Activated CD4-positive, alpha-beta T cell treated with anti-CD3 and anti-CD28 coated beads, Interleukin-2, amount 10 ng/mL, durations not matched to agents 7 days and 5 days (primary cell): ENCODE data around the gene UVRAG. TPM values are rescaled to one million over a fixed set of nuclear protein-coding genes. Genes with fewer than 3 reads are reported as not detected.

Source experiments
- CTCF ChIA-PET: fragments of 350-600 bp; sonication (Branson Sonifier 250); formaldehyde crosslinking; loops from one replicate; lab custom pipeline; 2021; ENCODE audit warnings: antibody characterized with exemption; lab: Charles Lee
- POLR2A ChIA-PET: fragments of 350-600 bp; sonication (Branson Sonifier 250); formaldehyde crosslinking; loops from one replicate; lab custom pipeline; 2021; ENCODE audit warnings: antibody characterized with exemption; lab: Charles Lee
- DNase-seq: peaks from one replicate; pipeline ENCODE4 v3.0.0-alpha.2; 2020
- H3K27ac Mint-ChIP-seq: one replicate; pipeline ENCODE4 v1.8.0; 2021; ENCODE audit warnings: mild to moderate bottlenecking, moderate library complexity, mixed read lengths
- H3K27me3 Mint-ChIP-seq: one replicate; pipeline ENCODE4 v1.8.0; 2021; ENCODE audit warnings: mixed read lengths
- H3K36me3 Mint-ChIP-seq: one replicate; pipeline ENCODE4 v1.8.0; 2021; ENCODE audit warnings: low read depth, mixed read lengths
- H3K4me1 Mint-ChIP-seq: one replicate; pipeline ENCODE4 v1.8.0; 2021; ENCODE audit warnings: mixed read lengths
- H3K4me3 Mint-ChIP-seq: one replicate; pipeline ENCODE4 v1.8.0; 2021; ENCODE audit warnings: mild to moderate bottlenecking, moderate library complexity, mixed read lengths
- H3K9me3 Mint-ChIP-seq: one replicate; pipeline ENCODE4 v1.8.0; 2021; ENCODE audit warnings: mixed read lengths
- total RNA-seq, 2 experiments: library from RNA; stranded (reverse); gene quantifications; one replicate each; pipeline ENCODE4 v1.2.3, GENCODE V29; 2021

UVRAG gene
- total RNA-seq, 2 experiments from 2014 or later: 16.8 to 17.0 TPM

DNA sequence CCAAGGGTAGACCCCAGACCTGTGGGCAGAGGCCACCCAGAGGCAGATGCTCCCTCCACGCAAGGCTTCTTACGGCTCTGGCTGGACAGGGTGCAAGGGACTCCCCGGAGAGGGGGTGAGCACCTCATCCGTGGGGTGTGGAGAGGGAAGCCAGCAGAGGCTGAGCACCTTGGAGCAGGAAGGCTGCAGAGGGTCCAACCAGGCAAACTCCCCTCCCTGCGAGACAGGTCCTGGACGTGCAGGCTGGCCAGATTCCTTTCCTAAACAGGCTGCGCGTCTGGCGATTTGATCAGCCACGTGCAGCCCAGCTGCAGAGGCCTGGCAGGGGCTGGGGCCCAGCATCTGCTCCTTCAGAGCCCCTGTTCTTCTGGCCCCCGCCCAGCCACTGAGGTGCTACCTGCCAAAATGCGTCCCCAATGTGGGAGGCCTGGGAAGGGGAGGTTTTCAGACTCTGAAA is 342.0 kb downstream of the UVRAG start:
- Mint-ChIP-seq H3K36me3 (no peaks in the 10 kb centered on the region), H3K9me3 (no peaks in the 10 kb centered on the region), H3K27me3 (peaks cover 6% of the 10 kb centered on the region), H3K4me1 (peaks cover 18% of the 10 kb centered on the region), H3K4me3 (no peak overlapping the region), H3K27ac (no peak overlapping the region)
- CTCF ChIA-PET: no interaction called here
- DNase-seq: no peak
- POLR2A ChIA-PET: no interaction called here

DNA sequence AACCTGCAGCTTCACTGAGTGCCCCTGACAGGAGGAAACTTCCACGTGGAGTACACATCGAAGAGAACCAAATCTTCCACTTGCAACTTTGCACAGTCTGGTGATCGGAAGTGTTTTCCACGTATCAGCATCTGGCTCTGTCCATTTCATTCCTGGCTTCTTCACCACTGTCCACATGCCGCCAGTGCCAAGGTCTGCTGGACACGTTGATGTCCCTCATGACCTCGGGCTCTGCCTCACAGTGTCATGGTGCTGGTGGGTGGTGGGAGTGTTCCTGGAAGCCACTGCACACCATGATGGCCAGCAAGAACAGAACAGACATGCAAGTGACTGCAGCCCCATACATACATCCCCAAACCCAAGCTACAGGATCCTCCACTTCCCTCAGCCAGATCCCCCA is 342.9 kb downstream of the UVRAG start:
- Mint-ChIP-seq H3K27me3 (peaks cover 4% of the 10 kb centered on the region), H3K36me3 (no peaks in the 10 kb centered on the region), H3K27ac (no peak overlapping the region), H3K4me1 (peaks cover 9% of the 10 kb centered on the region), H3K9me3 (no peaks in the 10 kb centered on the region), H3K4me3 (no peak overlapping the region)
- ChIA-PET POLR2A (no interaction called here), CTCF (interaction anchor here (0.6 kb wide), 1 partner anchor 496 kb away, joined by 3 read pairs; no protein-coding TSS in a partner anchor)
- no peak for DNase-seq

DNA sequence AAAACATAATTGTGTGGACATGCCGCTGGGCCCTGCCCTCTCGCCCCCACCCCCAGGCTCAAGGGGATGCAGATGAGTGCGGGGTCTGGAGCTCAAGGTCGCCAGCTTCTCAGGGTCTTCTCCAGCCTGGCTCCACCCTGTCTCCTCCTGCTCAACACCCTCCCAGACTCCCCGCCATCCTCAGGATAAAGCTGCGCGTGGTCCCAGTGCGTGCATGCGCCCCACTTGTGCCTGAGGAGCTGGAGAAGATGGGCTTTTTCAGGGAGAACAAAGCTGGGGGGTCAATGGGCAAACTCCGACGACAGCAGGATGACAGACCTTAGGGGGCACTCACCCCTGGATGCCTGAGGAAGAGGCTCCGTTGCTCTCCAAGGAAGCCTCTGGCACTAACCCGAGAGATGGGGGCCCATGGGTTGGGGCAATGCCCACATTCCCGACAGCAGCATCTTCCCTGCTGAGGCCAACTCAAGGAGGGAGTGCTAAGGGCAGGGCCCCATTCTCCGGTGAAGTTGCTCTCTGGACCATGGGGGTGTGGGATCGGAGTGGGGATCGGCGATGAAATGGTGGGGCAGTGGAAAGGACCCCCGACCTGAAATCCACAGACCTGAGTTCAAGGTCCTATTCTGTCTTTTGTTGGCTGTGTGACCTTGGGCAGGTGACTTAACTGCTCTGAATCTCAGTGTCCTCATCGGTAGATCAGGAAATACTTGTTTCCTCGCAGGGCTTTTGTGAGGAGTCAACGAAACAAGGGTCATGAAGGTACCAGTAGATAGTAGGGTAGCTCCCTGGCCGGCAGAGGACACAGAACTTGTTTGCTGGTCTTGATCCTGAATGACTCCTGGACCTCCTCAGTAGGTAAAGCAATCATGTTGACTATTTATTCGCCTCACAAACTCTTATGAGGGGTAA is 343.6 kb downstream of the UVRAG start:
- Mint-ChIP-seq H3K9me3 (no peaks in the 10 kb centered on the region), H3K4me1 (peaks cover 2% of the 10 kb centered on the region), H3K27me3 (peaks cover 3% of the 10 kb centered on the region), H3K36me3 (no peaks in the 10 kb centered on the region), H3K27ac (no peak overlapping the region), H3K4me3 (no peak overlapping the region)
- ChIA-PET CTCF (interaction anchor here (0.7 kb wide), 1 partner anchor 51 kb away, joined by 3 read pairs; no protein-coding TSS in a partner anchor), POLR2A (no interaction called here)
- no peak for DNase-seq

DNA sequence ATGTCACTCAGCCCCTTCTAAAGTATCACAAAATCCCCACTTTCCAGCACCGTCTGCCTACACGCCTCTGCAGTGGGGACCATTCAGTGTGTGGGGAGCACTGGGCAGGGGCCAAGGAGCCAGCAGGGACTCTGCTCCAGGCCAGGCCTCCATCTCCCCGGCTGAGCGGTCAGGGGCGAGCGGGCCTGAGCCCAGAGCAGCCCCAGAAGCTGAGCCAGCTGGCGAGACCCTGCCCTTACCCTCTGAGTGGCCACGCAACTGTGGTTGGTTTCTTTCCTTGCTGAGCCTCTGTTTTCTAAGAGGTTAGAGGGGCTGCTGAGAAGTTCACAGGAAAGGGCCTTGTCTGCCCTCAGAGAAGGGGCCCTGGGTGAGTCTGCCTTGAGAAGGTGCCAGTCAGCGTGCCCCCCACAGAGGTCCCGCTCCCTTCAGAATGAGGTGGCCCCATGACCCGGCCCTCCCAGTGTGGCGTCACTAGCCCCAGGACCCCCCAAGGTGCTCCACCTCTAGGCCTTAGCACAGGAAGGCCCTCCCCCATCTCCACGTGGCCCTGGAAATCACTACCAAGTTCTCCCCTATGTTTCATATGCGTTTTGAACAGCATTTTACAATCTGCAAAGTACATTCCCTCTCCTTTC is 344.4 kb downstream of the UVRAG start:
- DNase-seq: no peak
- no peaks in the 10 kb centered on the region for H3K9me3 Mint-ChIP-seq

DNA sequence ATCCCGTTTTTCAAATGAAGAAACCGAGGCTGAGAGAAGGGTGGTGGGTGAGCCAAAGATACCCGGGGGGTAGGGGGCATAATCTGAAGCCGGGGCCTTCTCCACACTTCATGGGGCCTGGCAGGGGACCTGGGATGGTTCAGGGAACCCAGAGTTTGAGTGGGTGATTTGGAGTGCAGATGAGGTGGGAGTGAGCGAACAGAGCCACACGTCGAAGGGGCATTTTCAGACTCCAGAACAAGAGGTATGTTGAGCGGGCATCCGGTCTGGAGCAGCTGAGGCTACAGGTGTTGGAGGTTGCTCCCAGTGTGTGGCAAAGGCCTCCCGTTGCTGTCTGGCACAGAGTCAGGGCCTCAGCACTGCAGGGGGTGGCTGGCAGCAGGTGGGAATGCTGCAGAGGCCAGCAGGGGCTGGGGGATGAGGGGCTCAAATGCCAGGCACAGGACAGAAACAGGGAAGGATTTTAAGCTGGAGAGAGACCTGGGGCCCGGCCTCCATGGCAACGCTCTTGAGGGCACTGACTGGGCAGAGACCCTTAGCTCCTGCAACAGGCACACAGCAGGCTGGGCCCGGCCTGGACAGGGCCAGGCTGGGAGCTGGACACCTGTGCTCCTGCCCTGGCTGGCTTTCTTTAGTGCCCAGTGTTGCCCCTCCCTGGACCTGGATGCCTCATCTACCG is 345.1 kb downstream of the UVRAG start:
- no peaks in the 10 kb centered on the region for H3K4me1 Mint-ChIP-seq
- H3K4me3 Mint-ChIP-seq: no peak overlapping the region
- no peaks in the 10 kb centered on the region for H3K9me3 Mint-ChIP-seq
- POLR2A ChIA-PET: no interaction called here
- H3K27ac Mint-ChIP-seq: no peak overlapping the region
- CTCF ChIA-PET: interaction anchor here (1.2 kb wide), 1 partner anchor 8 kb away, joined by 5 read pairs; no protein-coding TSS in a partner anchor
- no peaks in the 10 kb centered on the region for H3K36me3 Mint-ChIP-seq
- no peaks in the 10 kb centered on the region for H3K27me3 Mint-ChIP-seq
- no peak for DNase-seq

More for the DNA sequence above, 344.4 kb downstream of the UVRAG start:
- Mint-ChIP-seq H3K27ac (no peak overlapping the region), H3K4me3 (no peak overlapping the region), H3K4me1 (no peaks in the 10 kb centered on the region), H3K36me3 (no peaks in the 10 kb centered on the region), H3K27me3 (no peaks in the 10 kb centered on the region)
- POLR2A ChIA-PET: no interaction called here
- CTCF ChIA-PET: no interaction called here

DNA sequence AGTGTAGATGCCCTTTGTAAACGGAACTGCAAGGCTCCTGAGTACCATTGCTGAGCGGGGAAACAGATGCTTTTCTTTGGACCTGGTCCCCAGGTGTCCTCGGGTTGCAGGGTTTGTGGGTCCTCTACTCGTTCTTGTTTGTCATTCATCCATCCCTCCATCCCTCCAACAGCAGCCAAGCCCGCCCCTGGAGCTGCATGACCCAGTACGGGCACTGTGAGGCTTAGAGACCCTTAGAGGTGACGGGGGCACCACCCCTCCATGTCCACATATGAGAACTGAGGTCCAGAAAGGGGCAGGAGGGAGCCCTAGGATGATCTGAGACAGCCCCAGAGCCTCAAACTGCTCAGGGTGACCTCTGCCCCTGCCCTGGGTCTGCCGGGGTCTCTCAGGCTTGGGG is 345.8 kb downstream of the UVRAG start:
- Mint-ChIP-seq H3K4me3 (no peak overlapping the region), H3K27ac (no peak overlapping the region), H3K9me3 (no peaks in the 10 kb centered on the region), H3K27me3 (no peaks in the 10 kb centered on the region), H3K36me3 (no peaks in the 10 kb centered on the region), H3K4me1 (no peaks in the 10 kb centered on the region)
- DNase-seq: no peak
- ChIA-PET POLR2A (no interaction called here), CTCF (interaction anchor here (1.2 kb wide), 1 partner anchor 9 kb away, joined by 5 read pairs; no protein-coding TSS in a partner anchor)

DNA sequence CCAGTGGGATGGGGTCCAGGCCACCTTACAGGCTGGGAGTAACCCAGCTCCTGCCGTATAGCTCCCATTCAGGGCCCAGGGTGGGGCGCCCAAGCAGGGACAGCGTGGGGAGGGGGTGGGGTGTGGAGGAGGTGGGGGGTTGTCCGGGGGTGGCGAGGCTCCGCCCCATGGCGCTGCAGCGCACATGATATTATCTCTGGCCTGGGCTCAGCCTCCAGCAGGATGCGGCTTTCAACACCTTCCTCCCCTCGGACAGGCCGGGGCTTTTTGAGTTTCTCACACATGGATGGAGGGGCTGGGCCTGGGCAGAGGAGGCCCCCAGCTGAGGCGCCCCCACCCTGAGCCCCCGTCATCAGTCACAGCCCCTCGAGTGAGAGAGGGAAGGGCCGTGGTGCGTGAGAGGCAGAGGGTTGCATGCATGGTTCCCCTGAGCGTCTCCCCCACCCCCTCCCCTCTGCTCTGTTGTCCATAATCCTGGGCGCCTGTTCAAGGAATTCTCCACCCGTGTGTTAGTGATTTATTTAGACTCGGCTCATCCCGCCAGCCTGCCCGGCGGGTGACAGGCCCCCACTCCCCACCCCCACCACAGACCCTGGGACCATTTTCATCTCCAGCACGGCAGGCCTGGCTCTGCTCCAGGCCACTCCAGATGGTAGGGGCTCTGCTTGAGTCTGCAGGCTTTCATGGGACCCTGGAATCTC is 346.4 kb downstream of the UVRAG start:
- CTCF ChIA-PET: interaction anchor here (1.4 kb wide), 1 partner anchor 9 kb away, joined by 7 read pairs; no protein-coding TSS in a partner anchor
- Mint-ChIP-seq H3K4me3 (no peak overlapping the region), H3K9me3 (no peaks in the 10 kb centered on the region), H3K27ac (no peak overlapping the region), H3K4me1 (no peaks in the 10 kb centered on the region), H3K27me3 (no peaks in the 10 kb centered on the region), H3K36me3 (no peaks in the 10 kb centered on the region)
- POLR2A ChIA-PET: no interaction called here
- no peak for DNase-seq

DNA sequence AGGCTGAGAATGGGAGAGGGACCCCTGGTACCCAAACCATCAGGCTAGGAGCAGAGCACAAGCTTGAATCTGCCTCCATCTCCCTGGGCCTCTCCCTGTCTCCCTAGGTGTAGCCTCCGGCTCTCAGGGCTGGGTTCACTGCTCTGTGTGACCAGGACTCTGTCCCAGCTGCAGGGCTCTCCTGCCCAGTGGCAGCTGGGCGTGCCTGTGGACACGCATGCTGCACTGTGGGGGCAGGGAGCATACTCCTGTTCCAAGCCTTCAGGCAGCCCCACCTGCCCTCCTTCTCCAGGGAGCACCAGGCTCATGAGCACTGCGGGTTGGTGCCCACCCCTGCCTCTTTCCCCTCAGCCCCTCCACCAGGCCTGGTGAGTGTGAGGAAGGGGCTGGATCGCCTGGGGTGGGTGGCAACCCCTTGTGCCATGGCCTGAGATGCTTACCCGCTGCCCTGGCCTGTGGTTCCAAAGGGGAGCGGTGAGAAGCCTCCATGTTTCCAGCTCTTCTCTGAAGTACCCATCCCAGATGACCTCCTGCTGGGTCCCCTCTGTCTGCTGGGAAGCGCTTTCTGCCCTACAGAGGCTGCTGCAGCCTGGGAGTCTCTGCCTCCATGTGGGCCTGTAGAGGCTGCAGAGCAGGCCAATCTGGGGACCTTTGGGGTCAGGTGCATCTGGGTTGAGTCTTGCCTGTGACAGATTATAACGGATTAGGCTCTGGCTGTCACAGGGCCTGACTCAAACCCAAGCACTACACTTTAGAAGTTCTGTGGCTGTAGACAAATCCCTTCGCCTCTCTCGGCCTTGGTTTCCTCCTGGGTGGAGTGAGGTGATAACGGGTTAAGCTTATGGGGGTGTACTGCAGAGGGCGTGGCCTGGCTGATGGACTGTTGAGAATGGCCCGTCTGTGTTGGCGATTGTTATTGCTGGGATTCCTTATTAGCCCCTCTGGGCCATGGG is 347.6 kb downstream of the UVRAG start:
- Mint-ChIP-seq H3K4me3 (no peak overlapping the region), H3K36me3 (no peaks in the 10 kb centered on the region), H3K9me3 (no peaks in the 10 kb centered on the region), H3K27me3 (no peaks in the 10 kb centered on the region), H3K27ac (no peak overlapping the region), H3K4me1 (peaks cover 2% of the 10 kb centered on the region)
- DNase-seq: no peak
- POLR2A ChIA-PET: no interaction called here
- CTCF ChIA-PET: interaction anchor here (0.6 to 1.4 kb wide), 2 partner anchors 11 to 276 kb away, joined by 3 to 7 read pairs; no protein-coding TSS in a partner anchor

DNA sequence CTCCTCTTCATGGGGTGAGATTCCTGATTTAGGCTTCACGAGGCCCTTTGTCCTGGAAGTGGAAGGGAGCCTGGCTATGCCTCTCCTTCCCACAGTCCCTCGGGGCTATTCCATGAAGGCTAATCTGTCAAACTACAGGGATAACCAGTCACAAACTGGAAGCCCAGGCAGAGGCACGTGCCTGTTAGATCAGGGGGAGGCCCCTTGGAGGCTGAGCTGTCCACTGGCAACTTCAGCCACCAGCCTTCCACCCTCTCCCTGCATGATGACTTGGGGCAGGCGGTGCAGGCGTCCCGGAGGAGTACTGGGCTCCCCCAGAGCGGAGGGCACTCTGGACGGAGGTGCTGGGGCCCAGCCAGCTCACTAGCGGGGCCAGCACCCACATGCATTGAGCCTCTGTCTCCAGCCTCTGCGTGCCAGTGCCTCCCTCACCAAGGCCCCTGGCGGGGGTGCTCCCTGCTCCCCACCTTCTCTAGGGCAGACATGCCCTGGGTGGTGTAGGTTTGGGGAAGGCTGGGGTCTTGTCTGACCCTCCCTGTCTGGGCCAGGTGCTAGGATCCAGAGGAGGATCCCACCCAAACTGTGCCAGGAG is 348.4 kb downstream of the UVRAG start:
- Mint-ChIP-seq H3K27me3 (no peaks in the 10 kb centered on the region), H3K4me3 (no peak overlapping the region), H3K36me3 (no peaks in the 10 kb centered on the region), H3K9me3 (no peaks in the 10 kb centered on the region), H3K4me1 (peaks cover 2% of the 10 kb centered on the region), H3K27ac (no peak overlapping the region)
- ChIA-PET CTCF (interaction anchor here (1.4 kb wide), 1 partner anchor 11 kb away, joined by 7 read pairs; no protein-coding TSS in a partner anchor), POLR2A (no interaction called here)
- DNase-seq: no peak

DNA sequence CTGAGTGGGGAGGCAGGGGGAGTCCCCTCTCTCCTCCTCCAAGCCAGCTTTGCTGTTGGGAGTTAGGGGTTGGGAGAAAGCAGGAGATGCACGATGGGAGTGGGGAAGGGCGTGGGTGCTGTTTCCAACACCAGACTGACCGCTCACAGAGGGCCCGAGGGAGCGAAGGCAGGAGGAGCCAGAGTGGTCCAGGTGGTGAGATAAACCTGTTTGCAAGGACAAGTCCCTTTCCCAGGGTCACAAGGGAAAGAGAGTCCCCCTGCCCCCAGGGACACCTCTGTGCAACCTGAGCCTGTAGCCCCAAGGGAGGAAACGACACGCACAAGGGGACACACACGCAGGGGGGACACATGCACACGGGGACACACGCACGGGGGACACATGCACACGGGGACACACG is 349.1 kb downstream of the UVRAG start:
- ChIA-PET POLR2A (no interaction called here), CTCF (no interaction called here)
- Mint-ChIP-seq H3K27ac (no peak overlapping the region), H3K9me3 (no peaks in the 10 kb centered on the region), H3K4me3 (no peak overlapping the region), H3K27me3 (no peaks in the 10 kb centered on the region), H3K4me1 (peaks cover 2% of the 10 kb centered on the region), H3K36me3 (no peaks in the 10 kb centered on the region)
- DNase-seq: no peak
